Lower leg skin (tissue), 3 donors: ENCODE data around the gene LARP6.

Experiments used
- CTCF ChIP-seq, 3 donors: fragments of 450-650 bp; IDR thresholded peaks; one replicate each; pipeline ENCODE4 v1.5.1; 2016; ENCODE audit warnings: antibody characterized with exemption in 3 of 3, mild to moderate bottlenecking in 3 of 3, moderate library complexity in 2 of 3
- POLR2A ChIP-seq, 2 donors: fragments of 450-650 bp; IDR thresholded peaks; one replicate each; pipeline ENCODE4 v1.6.1; 2016 to 2017; ENCODE audit warnings: antibody characterized with exemption in 2 of 2, mild to moderate bottlenecking in 1 of 2, moderate library complexity in 1 of 2

GRCh38 chr15:70845602-70846360 is 8.2 kb downstream of the LARP6 start:
- no peak for TF ChIP-seq CTCF (IDR thresholded peaks at IDR 0.05)
- no peak for TF ChIP-seq POLR2A (IDR thresholded peaks at IDR 0.05)
